PC-9 (cell line): ENCODE results near the gene HDAC11.

Source experiments
- EZH2 ChIP-seq: fragments of 200-600 bp; sonication (generic); IDR thresholded peaks from 2 replicates; pipeline ENCODE4 v1.8.0; 2017; ENCODE audit warnings: antibody characterized with exemption, low read depth
- TF ChIP-seq, protein P1 (sequence below): fragments of 200-600 bp; sonication (generic); conservative IDR thresholded peaks from 2 replicates; pipeline ENCODE4 v1.6.1; 2017; ENCODE audit warnings: mixed run types, antibody characterized with exemption, mild to moderate bottlenecking, moderate library complexity

DNA sequence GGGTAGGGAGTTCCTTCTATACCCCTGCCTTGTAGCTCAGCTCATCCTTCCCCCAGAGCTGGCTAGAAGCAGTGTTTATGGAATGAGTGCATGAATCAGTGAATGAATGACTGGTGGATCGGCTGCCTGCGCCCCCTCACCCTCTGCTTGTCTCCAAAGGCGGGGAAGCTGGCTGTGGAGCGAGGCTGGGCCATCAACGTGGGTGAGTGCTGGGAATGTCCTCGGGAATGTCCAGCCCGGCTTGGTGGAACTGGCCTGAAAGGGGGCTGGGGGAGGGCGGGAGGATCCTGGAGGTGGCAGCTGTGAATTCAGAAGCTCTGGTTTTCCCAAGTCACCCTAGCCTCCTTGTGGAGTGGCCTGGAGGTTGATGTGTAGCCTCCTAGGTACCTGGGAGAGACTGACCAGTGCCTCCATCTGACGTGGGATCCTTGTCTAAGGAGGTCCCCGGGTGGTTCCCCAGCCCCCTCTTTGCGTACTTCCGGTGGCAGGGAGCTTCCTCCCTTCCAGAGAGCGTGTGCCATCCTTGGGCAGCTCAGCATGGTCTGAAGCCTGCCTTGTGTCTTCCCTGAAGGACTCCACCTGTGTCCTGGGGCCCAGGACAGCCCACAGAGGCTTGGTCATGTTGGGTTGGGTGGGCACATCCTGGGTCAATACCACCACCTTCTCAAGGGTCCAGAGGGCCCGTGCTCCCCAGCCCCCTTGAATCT is 18.4 kb downstream of the HDAC11 start:
- TF ChIP-seq, protein P1, sequence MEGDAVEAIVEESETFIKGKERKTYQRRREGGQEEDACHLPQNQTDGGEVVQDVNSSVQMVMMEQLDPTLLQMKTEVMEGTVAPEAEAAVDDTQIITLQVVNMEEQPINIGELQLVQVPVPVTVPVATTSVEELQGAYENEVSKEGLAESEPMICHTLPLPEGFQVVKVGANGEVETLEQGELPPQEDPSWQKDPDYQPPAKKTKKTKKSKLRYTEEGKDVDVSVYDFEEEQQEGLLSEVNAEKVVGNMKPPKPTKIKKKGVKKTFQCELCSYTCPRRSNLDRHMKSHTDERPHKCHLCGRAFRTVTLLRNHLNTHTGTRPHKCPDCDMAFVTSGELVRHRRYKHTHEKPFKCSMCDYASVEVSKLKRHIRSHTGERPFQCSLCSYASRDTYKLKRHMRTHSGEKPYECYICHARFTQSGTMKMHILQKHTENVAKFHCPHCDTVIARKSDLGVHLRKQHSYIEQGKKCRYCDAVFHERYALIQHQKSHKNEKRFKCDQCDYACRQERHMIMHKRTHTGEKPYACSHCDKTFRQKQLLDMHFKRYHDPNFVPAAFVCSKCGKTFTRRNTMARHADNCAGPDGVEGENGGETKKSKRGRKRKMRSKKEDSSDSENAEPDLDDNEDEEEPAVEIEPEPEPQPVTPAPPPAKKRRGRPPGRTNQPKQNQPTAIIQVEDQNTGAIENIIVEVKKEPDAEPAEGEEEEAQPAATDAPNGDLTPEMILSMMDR: no peak
- TF ChIP-seq EZH2: no peak
